Activated naive CD8-positive, alpha-beta T cell (primary cell): ENCODE data around the gene EML4.
A peak's percentile ranks its signal among the peaks of the same experiment; 100 is the strongest.

Experiments used
- H3K27ac Mint-ChIP-seq: one replicate; pipeline ENCODE4 v1.8.0; 2021; ENCODE audit warnings: mixed read lengths
- H3K27me3 Mint-ChIP-seq: one replicate; pipeline ENCODE4 v1.8.0; 2021; ENCODE audit warnings: mixed read lengths
- H3K36me3 Mint-ChIP-seq: one replicate; pipeline ENCODE4 v1.8.0; 2021; ENCODE audit warnings: mixed read lengths
- H3K4me1 Mint-ChIP-seq: one replicate; pipeline ENCODE4 v1.8.0; 2021; ENCODE audit warnings: low read depth, mixed read lengths
- H3K4me3 Mint-ChIP-seq: one replicate; pipeline ENCODE4 v1.8.0; 2021; ENCODE audit warnings: mild to moderate bottlenecking, mixed read lengths
- H3K9me3 Mint-ChIP-seq: one replicate; pipeline ENCODE4 v1.8.0; 2021; ENCODE audit warnings: low read depth, mixed read lengths

EML4 gene

DNA sequence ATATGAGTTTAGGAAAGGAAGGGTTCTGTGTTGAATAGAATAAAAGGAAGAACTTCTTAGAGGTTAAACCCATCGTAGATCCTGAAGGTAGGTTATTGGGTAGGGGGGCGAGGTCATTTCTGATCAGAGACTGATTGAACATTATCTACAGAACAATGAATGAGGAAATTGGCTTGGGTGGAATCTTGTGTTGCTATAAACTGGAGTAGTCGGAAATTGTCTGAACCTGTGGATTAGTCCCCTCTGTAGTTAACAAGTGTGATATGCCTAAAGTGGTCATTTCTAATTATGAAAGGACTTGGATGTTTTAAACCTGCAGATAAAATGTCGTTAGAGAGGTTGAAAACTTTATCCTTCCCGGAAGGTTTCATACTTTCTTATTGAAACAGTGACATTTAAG is 42.1 kb downstream of the EML4 start:
- Mint-ChIP-seq H3K36me3 (peaks cover 4% of the 10 kb centered on the region), H3K4me1 (peaks cover 61% of the 10 kb centered on the region), H3K27ac (no peak overlapping the region), H3K9me3 (no peaks in the 10 kb centered on the region), H3K27me3 (no peaks in the 10 kb centered on the region), H3K4me3 (no peak overlapping the region)

DNA sequence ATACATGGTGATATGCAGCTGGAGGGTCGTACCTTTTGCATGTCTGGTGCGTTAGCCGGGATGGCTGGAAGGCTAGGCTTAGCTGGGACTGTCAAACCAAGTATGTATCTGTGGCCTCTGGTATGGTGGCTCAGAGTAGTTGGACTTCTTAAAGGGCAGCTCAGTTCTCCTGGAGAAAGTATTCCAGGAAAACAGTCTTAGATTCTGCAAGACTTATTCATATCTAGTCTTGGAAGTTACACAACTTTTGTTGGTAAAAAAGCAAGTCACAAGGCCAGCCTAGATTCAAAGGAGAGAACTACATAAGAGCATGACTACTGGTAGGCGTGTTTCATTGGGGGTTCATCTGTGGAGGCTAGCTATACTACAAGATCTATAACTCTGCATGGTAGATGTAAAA is 45.5 kb downstream of the EML4 start:
- H3K9me3 Mint-ChIP-seq = no peaks in the 10 kb centered on the region
- H3K36me3 Mint-ChIP-seq = peaks cover 6% of the 10 kb centered on the region
- H3K27ac Mint-ChIP-seq = peak overlapping the region; percentile 73
- H3K4me3 Mint-ChIP-seq = no peak overlapping the region
- peaks cover 68% of the 10 kb centered on the region for H3K4me1 Mint-ChIP-seq
- H3K27me3 Mint-ChIP-seq = no peaks in the 10 kb centered on the region

DNA sequence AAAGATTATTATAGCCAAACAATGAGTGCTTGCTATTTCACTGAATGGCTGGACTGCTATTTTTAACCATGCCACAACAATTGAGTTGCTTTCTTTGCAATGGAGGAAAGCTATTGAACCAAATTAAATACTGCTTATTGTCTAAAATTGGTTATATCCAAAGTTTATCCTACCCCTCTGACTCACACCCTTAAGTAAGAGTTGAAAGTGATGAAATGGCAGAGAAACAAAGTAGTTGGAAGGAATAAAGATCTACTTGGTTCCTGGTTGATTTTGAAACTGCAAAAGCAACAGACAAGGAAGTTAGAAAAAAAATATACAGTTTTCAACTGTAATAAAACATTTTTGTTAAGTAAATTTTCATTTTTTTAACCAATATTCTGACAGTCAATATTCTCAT is 47.5 kb downstream of the EML4 start:
- Mint-ChIP-seq H3K27me3 (no peaks in the 10 kb centered on the region), H3K4me1 (peaks cover 67% of the 10 kb centered on the region), H3K9me3 (no peaks in the 10 kb centered on the region), H3K36me3 (peaks cover 5% of the 10 kb centered on the region), H3K4me3 (peak overlapping the region; percentile 3), H3K27ac (peak overlapping the region; percentile 41)

DNA sequence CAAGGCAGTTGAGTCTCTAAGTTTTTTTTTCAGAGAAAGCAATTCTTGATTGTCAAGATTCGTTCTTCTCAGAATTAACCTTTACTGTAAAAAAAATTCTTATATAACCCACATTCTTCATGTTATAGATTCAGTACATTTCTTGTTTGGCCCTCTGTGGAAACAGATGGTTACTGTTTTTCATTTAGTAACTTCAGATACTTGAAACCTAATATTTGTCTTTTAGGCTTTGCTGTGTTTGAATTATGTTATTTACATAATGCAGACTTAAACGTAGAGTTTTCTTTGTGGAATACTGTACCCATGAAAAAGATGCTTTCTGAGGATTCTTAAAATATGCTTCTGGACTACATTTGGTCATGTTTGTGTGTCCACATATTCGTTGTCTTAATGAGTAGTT is 48.2 kb downstream of the EML4 start:
- no peaks in the 10 kb centered on the region for H3K9me3 Mint-ChIP-seq
- H3K27me3 Mint-ChIP-seq = no peaks in the 10 kb centered on the region
- H3K4me1 Mint-ChIP-seq = peaks cover 63% of the 10 kb centered on the region
- peaks cover 5% of the 10 kb centered on the region for H3K36me3 Mint-ChIP-seq
- peak overlapping the region; percentile 41 for H3K27ac Mint-ChIP-seq
- H3K4me3 Mint-ChIP-seq = no peak overlapping the region

DNA sequence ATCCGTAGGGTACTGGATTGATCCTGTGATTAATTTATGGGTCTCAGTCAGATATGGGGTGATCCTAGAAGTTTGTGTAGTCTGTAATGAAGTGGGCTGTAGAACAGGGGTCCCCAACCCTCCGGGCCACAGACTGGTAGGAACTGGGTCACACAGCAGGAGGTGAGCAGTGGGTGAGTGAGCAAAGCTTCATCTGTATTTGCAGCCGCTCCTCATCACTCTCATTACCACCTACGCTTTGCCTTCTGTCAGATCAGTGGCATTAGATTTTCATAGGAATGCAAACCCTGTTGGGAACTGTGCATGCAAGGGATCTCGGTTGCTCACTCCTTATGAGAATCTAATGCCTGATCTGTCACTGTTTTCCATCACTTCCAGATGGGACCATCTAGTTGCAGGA is 48.8 kb downstream of the EML4 start:
- Mint-ChIP-seq H3K27ac (peak overlapping the region; percentile 41), H3K4me3 (no peak overlapping the region), H3K27me3 (no peaks in the 10 kb centered on the region), H3K9me3 (no peaks in the 10 kb centered on the region), H3K4me1 (peaks cover 61% of the 10 kb centered on the region), H3K36me3 (peaks cover 5% of the 10 kb centered on the region)

DNA sequence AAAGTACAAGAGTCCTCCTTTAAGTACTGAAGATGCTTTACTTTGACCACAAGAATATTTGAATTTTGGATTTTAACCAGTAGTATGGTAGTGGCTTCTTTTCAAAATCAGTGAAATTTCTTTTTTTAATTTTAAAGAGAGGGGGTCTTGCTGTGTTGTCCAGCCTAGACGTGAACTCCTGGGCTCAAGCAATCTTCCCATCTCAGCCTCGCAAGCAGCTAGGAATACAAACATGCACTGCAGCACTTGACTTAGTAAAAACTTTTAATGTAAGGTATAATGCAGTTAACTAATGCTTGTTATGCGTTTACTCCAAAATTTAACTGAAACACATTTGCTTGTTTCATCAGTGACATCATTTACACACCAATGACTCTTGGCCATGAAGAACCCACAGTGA is 49.6 kb downstream of the EML4 start:
- Mint-ChIP-seq H3K36me3 (peaks cover 10% of the 10 kb centered on the region), H3K27me3 (no peaks in the 10 kb centered on the region), H3K4me1 (peaks cover 64% of the 10 kb centered on the region), H3K27ac (no peak overlapping the region), H3K9me3 (no peaks in the 10 kb centered on the region), H3K4me3 (no peak overlapping the region)

DNA sequence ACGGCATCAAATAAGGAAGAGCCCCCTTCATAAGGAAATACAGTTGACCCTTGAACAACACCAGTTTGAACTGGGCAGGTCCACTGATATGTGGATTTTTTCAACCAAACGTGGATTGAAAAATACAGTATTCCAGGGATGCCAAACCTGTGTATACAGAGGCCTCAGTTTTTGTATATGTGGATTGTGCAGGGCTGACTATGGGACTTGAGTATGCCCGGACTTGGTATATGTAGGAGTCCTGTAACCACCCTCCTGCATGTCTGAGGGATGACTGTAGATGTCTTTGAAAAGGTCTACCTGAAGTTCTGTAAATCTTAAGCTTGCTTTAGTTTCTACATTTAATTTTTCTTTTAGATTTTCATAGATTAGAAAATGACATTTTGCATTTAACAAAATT is 50.0 kb downstream of the EML4 start:
- Mint-ChIP-seq H3K4me3 (no peak overlapping the region), H3K36me3 (peaks cover 10% of the 10 kb centered on the region), H3K4me1 (peaks cover 67% of the 10 kb centered on the region), H3K27ac (no peak overlapping the region), H3K9me3 (no peaks in the 10 kb centered on the region), H3K27me3 (no peaks in the 10 kb centered on the region)

DNA sequence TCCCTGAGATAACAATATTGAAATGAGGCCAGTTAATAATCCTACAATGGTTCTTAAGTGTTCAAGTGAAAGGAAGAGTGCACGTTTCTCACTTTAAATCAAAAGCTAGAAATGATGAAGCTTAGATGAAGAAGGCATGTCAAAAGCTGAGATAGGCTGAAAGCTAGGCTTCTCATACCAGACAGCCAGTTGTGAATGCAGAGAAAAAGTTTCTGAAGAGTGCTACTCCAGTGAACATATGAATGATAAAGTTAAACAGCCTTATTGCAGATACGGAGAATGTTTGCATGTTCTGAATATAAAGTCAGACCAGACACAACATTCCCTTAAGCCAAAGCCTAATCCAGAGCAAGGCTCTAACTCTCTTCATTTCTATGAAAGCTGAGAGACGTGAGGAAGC is 51.4 kb downstream of the EML4 start:
- Mint-ChIP-seq H3K27ac (no peak overlapping the region), H3K4me1 (peaks cover 70% of the 10 kb centered on the region), H3K27me3 (no peaks in the 10 kb centered on the region), H3K36me3 (peaks cover 12% of the 10 kb centered on the region), H3K9me3 (no peaks in the 10 kb centered on the region), H3K4me3 (no peak overlapping the region)

DNA sequence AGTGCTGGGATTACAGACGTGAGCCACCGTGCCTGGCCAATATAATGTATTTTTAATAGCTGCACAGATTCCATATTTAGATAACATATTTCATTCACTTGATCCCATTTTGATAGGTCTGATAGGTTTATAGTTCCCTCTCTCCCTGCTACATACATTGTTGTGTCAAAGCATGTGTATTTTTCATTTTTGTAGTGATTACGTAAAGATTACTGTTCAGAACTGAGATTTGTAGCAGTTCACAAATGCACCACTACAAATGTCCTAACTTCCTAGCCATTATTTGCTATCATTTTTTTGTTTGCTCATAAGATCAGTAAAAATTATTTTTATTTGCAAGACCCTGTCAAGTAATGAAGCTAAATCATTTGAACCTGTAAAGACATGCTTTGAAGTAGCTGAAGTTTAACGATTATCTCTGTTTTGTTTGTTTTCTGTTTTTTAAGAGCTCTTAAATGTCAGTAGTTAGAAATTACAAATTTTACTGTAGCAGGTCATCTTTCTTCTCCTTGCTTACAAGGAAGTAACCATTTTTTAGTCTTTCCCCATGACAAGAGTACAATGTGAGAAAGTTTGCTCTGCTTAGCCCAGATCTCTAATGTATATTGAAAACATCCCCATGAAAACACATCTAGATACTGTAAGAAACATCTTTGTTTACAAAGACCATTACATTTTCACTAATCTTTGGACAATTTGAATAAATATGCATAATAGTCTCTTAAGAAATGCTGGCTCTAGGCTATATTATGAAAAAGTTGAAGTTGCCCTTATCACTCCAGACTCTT is 54.1 kb downstream of the EML4 start:
- peaks cover 70% of the 10 kb centered on the region for H3K4me1 Mint-ChIP-seq
- H3K9me3 Mint-ChIP-seq = no peaks in the 10 kb centered on the region
- H3K27me3 Mint-ChIP-seq = no peaks in the 10 kb centered on the region
- H3K27ac Mint-ChIP-seq = peak overlapping the region; percentile 72
- H3K4me3 Mint-ChIP-seq = no peak overlapping the region
- H3K36me3 Mint-ChIP-seq = peaks cover 10% of the 10 kb centered on the region

DNA sequence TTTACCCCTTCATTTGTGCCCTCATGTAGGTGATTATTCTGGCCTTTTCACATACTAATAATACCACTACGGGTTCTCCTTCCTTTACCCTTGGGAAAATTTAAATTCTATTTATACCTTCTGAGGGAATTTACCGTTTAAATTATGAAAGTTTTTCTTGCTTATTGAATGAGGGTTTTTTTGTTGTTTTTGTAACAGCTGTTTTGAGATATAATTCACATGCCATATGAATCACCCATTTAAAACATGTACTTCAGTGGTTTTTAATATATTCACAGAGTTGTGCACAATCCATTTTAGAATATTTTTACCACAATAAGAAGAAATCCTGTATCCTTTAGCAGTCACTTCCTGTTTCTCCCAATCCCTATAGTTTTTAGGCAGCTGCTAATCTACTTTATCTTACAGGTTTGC is 54.7 kb downstream of the EML4 start:
- Mint-ChIP-seq H3K4me3 (no peak overlapping the region), H3K27me3 (no peaks in the 10 kb centered on the region), H3K36me3 (peaks cover 10% of the 10 kb centered on the region), H3K4me1 (peaks cover 70% of the 10 kb centered on the region), H3K27ac (no peak overlapping the region), H3K9me3 (no peaks in the 10 kb centered on the region)

DNA sequence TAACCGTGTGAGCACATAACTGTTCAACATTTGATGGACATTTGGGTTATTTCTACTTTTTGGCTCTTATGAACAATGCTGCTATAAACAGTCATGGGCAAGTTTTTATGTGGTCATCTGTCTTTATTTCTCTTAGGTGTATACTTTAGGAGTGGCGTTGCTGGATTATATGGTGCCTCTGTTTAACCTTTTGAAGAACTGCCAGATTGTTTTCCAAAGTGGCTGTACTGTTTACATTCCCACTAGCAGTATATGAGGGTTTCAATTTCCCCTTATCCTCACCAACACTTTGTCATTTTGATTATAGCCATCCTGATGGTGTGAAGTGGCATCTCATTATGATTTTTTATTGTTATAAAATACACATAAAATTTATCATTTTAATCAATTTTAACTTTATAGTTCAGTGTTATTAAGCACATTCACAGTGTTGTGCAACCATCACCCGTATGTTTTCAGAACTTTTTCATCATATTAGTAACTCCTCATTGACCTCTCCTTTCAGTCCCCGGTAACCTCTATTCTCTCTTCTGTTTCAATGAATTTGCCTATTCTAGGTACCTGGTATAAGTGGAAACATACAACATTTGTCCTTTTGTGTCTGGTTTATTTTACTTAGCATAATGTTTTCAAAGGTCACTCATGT is 55.4 kb downstream of the EML4 start:
- Mint-ChIP-seq H3K4me1 (peaks cover 75% of the 10 kb centered on the region), H3K9me3 (no peaks in the 10 kb centered on the region), H3K36me3 (peaks cover 10% of the 10 kb centered on the region), H3K27ac (peak overlapping the region; percentile 50), H3K4me3 (no peak overlapping the region), H3K27me3 (no peaks in the 10 kb centered on the region)

DNA sequence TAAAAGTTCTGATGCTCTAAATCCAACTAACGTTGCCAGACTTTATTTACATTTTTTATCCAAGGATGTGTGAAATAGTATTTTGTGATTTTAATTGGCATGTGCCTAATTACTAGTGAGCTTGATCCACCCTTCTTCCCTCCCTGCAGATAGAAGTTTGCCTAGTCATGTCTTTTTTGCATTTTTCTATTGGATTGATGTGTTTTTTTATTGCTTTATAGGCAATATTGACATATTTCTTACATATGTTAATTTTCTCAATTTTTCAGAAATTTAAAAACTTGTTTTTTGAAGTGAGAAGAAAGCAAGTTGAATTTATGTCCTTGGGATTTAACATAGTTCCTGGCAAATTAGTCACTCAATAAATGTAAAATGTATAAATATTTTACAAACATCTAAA is 56.4 kb downstream of the EML4 start:
- no peak overlapping the region for H3K27ac Mint-ChIP-seq
- H3K9me3 Mint-ChIP-seq = no peaks in the 10 kb centered on the region
- H3K27me3 Mint-ChIP-seq = no peaks in the 10 kb centered on the region
- H3K36me3 Mint-ChIP-seq = peaks cover 10% of the 10 kb centered on the region
- H3K4me1 Mint-ChIP-seq = peaks cover 75% of the 10 kb centered on the region
- no peak overlapping the region for H3K4me3 Mint-ChIP-seq

DNA sequence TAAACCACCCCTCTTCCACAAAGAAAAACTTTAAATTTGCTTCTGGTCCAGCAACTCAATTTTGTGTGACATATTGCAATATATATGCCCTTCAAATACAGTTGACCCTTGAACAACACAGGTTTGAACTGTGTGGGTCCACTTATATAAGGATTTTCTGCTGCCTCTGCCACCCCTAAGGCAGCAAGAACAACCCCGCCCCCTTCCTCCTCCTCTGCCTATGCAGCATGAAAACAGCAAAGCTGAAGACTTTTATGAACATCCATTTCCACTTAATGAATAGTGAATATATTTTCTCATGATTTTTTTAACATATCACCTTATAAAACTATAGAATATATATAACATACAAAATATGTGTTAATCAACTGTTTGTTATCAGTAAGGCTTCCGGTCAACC is 58.3 kb downstream of the EML4 start:
- peak overlapping the region; percentile 43 for H3K27ac Mint-ChIP-seq
- no peaks in the 10 kb centered on the region for H3K9me3 Mint-ChIP-seq

DNA sequence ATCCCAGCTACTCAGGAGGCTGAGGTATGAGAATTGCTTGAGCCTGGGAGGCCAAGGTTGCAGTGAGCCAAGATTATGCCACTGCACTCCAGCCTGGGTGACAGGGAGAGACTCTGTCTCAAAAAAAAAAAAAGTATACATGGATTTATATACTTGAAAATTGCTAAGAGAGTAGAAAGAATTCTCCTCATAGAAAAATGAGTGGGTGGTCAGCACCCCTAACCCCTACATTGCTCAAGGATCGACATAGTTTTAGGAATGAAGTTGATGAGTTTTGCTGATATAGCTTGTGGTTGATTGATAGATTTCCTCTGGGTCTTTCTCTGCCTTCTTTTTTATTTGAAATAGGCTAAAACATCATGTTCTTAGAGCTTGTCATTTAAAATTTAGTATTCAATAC is 58.9 kb downstream of the EML4 start:
- Mint-ChIP-seq H3K4me1 (peaks cover 81% of the 10 kb centered on the region), H3K27me3 (no peaks in the 10 kb centered on the region), H3K36me3 (peaks cover 6% of the 10 kb centered on the region), H3K27ac (peak overlapping the region; percentile 28), H3K4me3 (no peak overlapping the region), H3K9me3 (no peaks in the 10 kb centered on the region)

More for the DNA sequence above, 58.3 kb downstream of the EML4 start:
- H3K27me3 Mint-ChIP-seq = no peaks in the 10 kb centered on the region
- H3K4me1 Mint-ChIP-seq = peaks cover 82% of the 10 kb centered on the region
- H3K4me3 Mint-ChIP-seq = no peak overlapping the region
- peaks cover 8% of the 10 kb centered on the region for H3K36me3 Mint-ChIP-seq

DNA sequence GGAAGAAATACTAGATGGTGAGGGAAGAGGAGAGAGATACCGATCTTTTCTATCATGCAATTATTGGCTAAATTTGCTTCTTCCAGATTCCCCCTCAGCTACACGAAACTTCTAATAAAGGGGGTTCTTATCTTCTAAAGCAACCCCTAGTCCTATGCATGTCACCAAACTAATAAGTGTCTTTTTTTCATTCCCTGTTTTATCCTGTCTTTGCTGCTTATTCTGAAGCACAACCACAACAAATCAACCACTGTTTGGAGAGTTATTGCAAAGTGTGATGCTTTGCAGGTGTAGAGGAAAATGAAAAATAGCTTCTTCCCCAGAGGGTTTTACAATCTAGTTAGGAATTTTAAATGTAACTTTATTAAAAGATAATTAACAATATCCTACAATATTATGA is 60.8 kb downstream of the EML4 start:
- Mint-ChIP-seq H3K27me3 (no peaks in the 10 kb centered on the region), H3K4me3 (no peak overlapping the region), H3K36me3 (peaks cover 3% of the 10 kb centered on the region), H3K27ac (no peak overlapping the region), H3K4me1 (peaks cover 69% of the 10 kb centered on the region), H3K9me3 (no peaks in the 10 kb centered on the region)

DNA sequence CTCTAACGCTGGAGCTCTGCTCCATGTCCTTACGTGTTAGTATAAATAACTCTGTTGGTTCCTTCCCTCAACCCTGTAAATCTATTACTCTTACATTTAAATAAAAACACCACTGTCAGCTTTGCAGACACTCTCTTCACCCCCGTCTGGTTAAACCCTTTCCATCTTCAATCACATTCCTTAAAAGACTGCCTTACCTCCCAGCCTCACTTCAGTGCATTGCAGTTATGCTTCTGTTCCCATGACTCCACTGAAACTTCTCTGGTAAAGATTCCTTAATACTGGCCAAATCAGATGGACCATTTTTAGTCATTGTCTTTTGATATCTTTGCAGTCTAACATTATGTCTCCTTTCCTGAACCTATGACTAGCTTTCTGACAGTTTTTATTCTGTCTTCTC is 61.7 kb downstream of the EML4 start:
- H3K27ac Mint-ChIP-seq = no peak overlapping the region
- no peaks in the 10 kb centered on the region for H3K9me3 Mint-ChIP-seq
- H3K4me1 Mint-ChIP-seq = peaks cover 68% of the 10 kb centered on the region
- H3K4me3 Mint-ChIP-seq = no peak overlapping the region
- no peaks in the 10 kb centered on the region for H3K27me3 Mint-ChIP-seq
- peaks cover 3% of the 10 kb centered on the region for H3K36me3 Mint-ChIP-seq
